SU-DHL-6 (cell line): ENCODE data around the gene ELP5.

Experiments used
- CTCF ChIP-seq: fragments of 200-600 bp; sonication (generic); IDR thresholded peaks from one replicate; pipeline ENCODE4 v1.5.1; 2017; ENCODE audit warnings: antibody characterized with exemption, mild to moderate bottlenecking, low read length, moderate library complexity; ENCODE audit not compliant: insufficient read depth, poor library complexity, severe bottlenecking
- EZH2phosphoT487 ChIP-seq: fragments of 200-600 bp; sonication (generic), shearing (Covaris generic); conservative IDR thresholded peaks from 2 replicates; pipeline ENCODE4 v1.6.1; 2018; ENCODE audit warnings: mild to moderate bottlenecking, antibody characterized with exemption, low read length, moderate library complexity, mixed read lengths

- TF ChIP-seq CTCF = no peak
- no peak for TF ChIP-seq EZH2phosphoT487
These were observed 52.2 kb downstream of the ELP5 start for GRCh38 chr17:7304179-7304578.
